Measurements from ENCODE around the gene SENP2. TPM values are rescaled to one million over a fixed set of nuclear protein-coding genes. Genes with fewer than 3 reads are reported as not detected.
A peak's percentile ranks its signal among the peaks of the same experiment; 100 is the strongest.

SENP2 gene
- polyA plus RNA-seq, 1 experiment, result 28.1 TPM

DNA sequence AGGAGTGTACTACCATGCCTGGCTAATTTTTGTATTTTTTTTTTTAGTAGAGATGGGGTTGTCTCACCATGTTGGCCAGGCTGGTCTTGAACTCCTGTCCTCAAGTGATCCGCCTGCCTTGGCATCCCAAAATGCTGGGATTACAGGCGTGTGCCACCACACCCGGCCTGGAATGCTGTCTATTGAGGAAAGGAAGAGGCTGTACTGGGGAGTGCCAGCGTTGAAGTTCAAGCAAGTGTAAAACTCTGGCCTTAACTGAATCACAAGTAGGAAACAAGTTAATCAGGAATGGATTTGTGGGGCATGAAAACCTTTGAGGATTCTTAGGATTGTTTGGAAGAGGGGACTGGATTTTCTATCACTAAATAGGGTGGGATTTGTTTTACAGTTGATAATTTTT lies 1.4 kb upstream of the SENP2 start:
- Histone ChIP-seq H3K27ac (ENCODE audit: low read depth, low read length) (no peak overlapping the region), H3K4me3 (ENCODE audit: low read depth, low read length) (no peak overlapping the region), H3K27me3 (ENCODE audit: control insufficient read depth, insufficient read depth, low read length) (peaks cover 4% of the 10 kb centered on the region), H3K9me3 (ENCODE audit: control insufficient read depth, insufficient read depth, low read length) (no peaks in the 10 kb centered on the region; the same call in 1 of the 2 replicates)
- CTCF ChIA-PET, result interaction anchor here (1.6 kb wide), 1 partner anchor 9 kb away, joined by 7 read pairs; no protein-coding TSS in a partner anchor
- POLR2A ChIA-PET, result interaction anchor here (0.7 kb wide), 1 partner anchor 37 kb away, joined by 3 read pairs; no protein-coding TSS in a partner anchor
- DNase-seq (ENCODE audit: low read depth, low spot score), result no peak
- no peak for TF ChIP-seq CTCF (IDR thresholded peaks at IDR 0.05; ENCODE audit: low read depth, low read length)

- H3K27ac ChIP-seq (ENCODE audit: low read depth, low read length), result peak overlapping the region; percentile 47
- POLR2A ChIA-PET, result interaction anchor here (0.6 to 1.4 kb wide), 6 partner anchors 13 to 985 kb away, joined by 3 to 5 read pairs (median 3); partner anchors contain the start of genes DNAJB11 and TMEM41A
Measured at GRCh38 chr3:185585518-185585858, 607 bp upstream of the SENP2 start.

GRCh38 chr3:185586686-185587039 lies 568 bp downstream of the SENP2 start:
- Histone ChIP-seq H3K27me3 (ENCODE audit: control insufficient read depth, insufficient read depth, low read length) (no peaks in the 10 kb centered on the region), H3K9me3 (ENCODE audit: control insufficient read depth, insufficient read depth, low read length) (no peaks in the 10 kb centered on the region; the same call in 1 of the 2 replicates), H3K27ac (ENCODE audit: low read depth, low read length) (peak overlapping the region; percentile 89), H3K4me3 (ENCODE audit: low read depth, low read length) (peak overlapping the region; percentile 91)
- POLR2A ChIA-PET, result interaction anchor here (0.5 to 1.4 kb wide), 8 partner anchors 12 to 522 kb away, joined by 3 to 6 read pairs (median 4); partner anchors contain the start of gene ETV5
- DNase-seq (ENCODE audit: low read depth, low spot score), result no peak
- CTCF ChIA-PET, result interaction anchor here (0.6 to 2.9 kb wide), 6 partner anchors 8 to 233 kb away, joined by 3 to 16 read pairs (median 3); no protein-coding TSS in a partner anchor
- TF ChIP-seq CTCF (IDR thresholded peaks at IDR 0.05; ENCODE audit: low read depth, low read length), result no peak

More at GRCh38 chr3:185585518-185585858, 607 bp upstream of the SENP2 start:
- CTCF ChIA-PET, result interaction anchor here (0.6 to 2.9 kb wide), 5 partner anchors 10 to 232 kb away, joined by 3 to 16 read pairs (median 3); no protein-coding TSS in a partner anchor
- Histone ChIP-seq H3K27me3 (ENCODE audit: control insufficient read depth, insufficient read depth, low read length) (no peaks in the 10 kb centered on the region), H3K9me3 (ENCODE audit: control insufficient read depth, insufficient read depth, low read length) (no peaks in the 10 kb centered on the region; the same call in 1 of the 2 replicates), H3K4me3 (ENCODE audit: low read depth, low read length) (peak overlapping the region; percentile 68)
- TF ChIP-seq CTCF (IDR thresholded peaks at IDR 0.05; ENCODE audit: low read depth, low read length), result no peak
- DNase-seq (ENCODE audit: low read depth, low spot score), result no peak

DNA sequence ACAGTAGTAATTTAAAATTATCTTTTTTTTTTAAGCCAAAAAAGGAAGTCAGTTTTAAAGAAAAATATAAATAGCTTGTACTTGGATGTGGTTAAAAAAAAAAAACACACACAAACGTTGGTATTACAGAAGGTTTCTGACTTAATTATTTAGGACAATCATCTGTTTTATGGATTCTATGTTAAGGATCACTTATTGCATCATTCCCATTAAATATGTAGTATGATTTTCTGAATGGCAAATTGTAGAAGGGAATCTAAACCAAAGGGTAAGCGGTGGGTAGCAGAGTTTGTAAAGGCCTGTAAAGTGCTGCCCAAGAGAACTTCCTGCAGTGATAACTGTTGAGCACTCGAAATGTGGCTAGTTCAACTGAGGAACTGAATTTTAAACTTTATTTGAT lies 8.0 kb downstream of the SENP2 start:
- no peak for DNase-seq (ENCODE audit: low read depth, low spot score)
- H3K27ac ChIP-seq (ENCODE audit: low read depth, low read length), result no peak overlapping the region
- H3K9me3 ChIP-seq (ENCODE audit: control insufficient read depth, insufficient read depth, low read length), result no peaks in the 10 kb centered on the region
- H3K4me3 ChIP-seq (ENCODE audit: low read depth, low read length), result no peak overlapping the region
- TF ChIP-seq CTCF (IDR thresholded peaks at IDR 0.05; ENCODE audit: low read depth, low read length), result no peak
- POLR2A ChIA-PET, result no interaction called here
- CTCF ChIA-PET, result interaction anchor here (0.6 to 0.7 kb wide), 2 partner anchors 19 to 786 kb away, joined by 3 read pairs; no protein-coding TSS in a partner anchor
- H3K27me3 ChIP-seq (ENCODE audit: control insufficient read depth, insufficient read depth, low read length), result no peaks in the 10 kb centered on the region

- ChIA-PET POLR2A (no interaction called here), CTCF (no interaction called here)
- no peaks in the 10 kb centered on the region for H3K27me3 ChIP-seq (ENCODE audit: control insufficient read depth, insufficient read depth, low read length)
- DNase-seq (ENCODE audit: low read depth, low spot score), result no peak
- no peaks in the 10 kb centered on the region for H3K9me3 ChIP-seq (ENCODE audit: control insufficient read depth, insufficient read depth, low read length)
- no peak overlapping the region for H3K27ac ChIP-seq (ENCODE audit: low read depth, low read length)
- no peak overlapping the region for H3K4me3 ChIP-seq (ENCODE audit: low read depth, low read length)
- TF ChIP-seq CTCF (IDR thresholded peaks at IDR 0.05; ENCODE audit: low read depth, low read length), result no peak
Measured at GRCh38 chr3:185595526-185595925, 9.4 kb downstream of the SENP2 start.

All from AG04450 (cell line).